DOHH2 (cell line): ENCODE measurements around the gene KIAA0586.

Experiments used
- H3F3A ChIP-seq: fragments of 200-600 bp; sonication (generic), shearing (Covaris generic); 2 replicates; pipeline ENCODE4 v1.6.0; 2016; ENCODE audit warnings: antibody characterized with exemption, mild to moderate bottlenecking; ENCODE audit not compliant: control insufficient read depth, insufficient read depth
- H3K27ac ChIP-seq: fragments of 200-600 bp; sonication (generic); 2 replicates; pipeline ENCODE4 v1.5.1; 2014; ENCODE audit warnings: low read depth, mild to moderate bottlenecking, low read length, moderate library complexity
- H3K27me3 ChIP-seq: fragments of 200-600 bp; sonication (generic); 2 replicates; pipeline ENCODE4 v1.6.1; 2014; ENCODE audit warnings: mild to moderate bottlenecking, low read length, mixed read lengths; ENCODE audit not compliant: control insufficient read depth
- H3K36me3 ChIP-seq: fragments of 200-600 bp; sonication (generic); 2 replicates; pipeline ENCODE4 v1.6.1; 2014; ENCODE audit warnings: mild to moderate bottlenecking, low read length, moderate library complexity, mixed read lengths; ENCODE audit not compliant: control insufficient read depth
- H3K4me1 ChIP-seq: fragments of 200-600 bp; sonication (generic); 2 replicates; pipeline ENCODE4 v1.6.1; 2014; ENCODE audit warnings: mild to moderate bottlenecking, low read length, mixed read lengths; ENCODE audit not compliant: control insufficient read depth
- H3K4me2 ChIP-seq: fragments of 200-600 bp; sonication (generic); 2 replicates; pipeline ENCODE4 v1.6.0; 2014; ENCODE audit warnings: mild to moderate bottlenecking, low read length, moderate library complexity
- H3K4me3 ChIP-seq: fragments of 200-600 bp; sonication (generic); 2 replicates; pipeline ENCODE4 v1.5.1; 2014; ENCODE audit warnings: mild to moderate bottlenecking, low read length, mixed read lengths
- H3K79me2 ChIP-seq: fragments of 200-600 bp; sonication (generic); 2 replicates; pipeline ENCODE4 v1.6.1; 2014; ENCODE audit warnings: mild to moderate bottlenecking, low read length, mixed read lengths; ENCODE audit not compliant: control insufficient read depth
- H3K9me2 ChIP-seq: fragments of 200-600 bp; sonication (generic); replicated peaks from 2 replicates; pipeline ENCODE4 v1.6.1; 2014; ENCODE audit warnings: mild to moderate bottlenecking, low read length, mixed read lengths; ENCODE audit not compliant: control insufficient read depth
- H3K9me3 ChIP-seq: fragments of 200-600 bp; sonication (generic); 2 replicates; pipeline ENCODE4 v1.6.1; 2014; ENCODE audit warnings: antibody characterized with exemption, low read length, mixed read lengths; ENCODE audit not compliant: control insufficient read depth, insufficient read depth
- H4K20me1 ChIP-seq: fragments of 200-600 bp; sonication (generic); 2 replicates; pipeline ENCODE4 v1.6.0; 2014; ENCODE audit warnings: low read depth, mild to moderate bottlenecking, antibody characterized with exemption, low read length, moderate library complexity; ENCODE audit not compliant: control insufficient read depth, insufficient read depth
- CTCF ChIP-seq: fragments of 200-600 bp; sonication (generic); IDR thresholded peaks from one replicate; pipeline ENCODE4 v1.5.1; 2014; ENCODE audit warnings: antibody characterized with exemption, mild to moderate bottlenecking, low read depth, low read length; ENCODE audit not compliant: poor library complexity, severe bottlenecking
- EZH2phosphoT487 ChIP-seq: fragments of 200-600 bp; sonication (generic); IDR thresholded peaks from 2 replicates; pipeline ENCODE4 v1.6.1; 2017; ENCODE audit warnings: borderline replicate concordance, mild to moderate bottlenecking, antibody characterized with exemption, low read length, moderate library complexity, mixed read lengths

The KIAA0586 gene

GRCh38 chr14:58444627-58445026 lies 17.1 kb downstream of the KIAA0586 start:
- no peaks in the 10 kb centered on the region for H3K9me2 ChIP-seq
- H3K27me3 ChIP-seq = no peaks in the 10 kb centered on the region
- no peaks in the 10 kb centered on the region for H4K20me1 ChIP-seq
- no peak overlapping the region for H3K4me2 ChIP-seq
- H3K9me3 ChIP-seq = no peaks in the 10 kb centered on the region
- H3F3A ChIP-seq = no peaks in the 10 kb centered on the region
- no peaks in the 10 kb centered on the region for H3K79me2 ChIP-seq
- TF ChIP-seq CTCF = no peak
- no peak for TF ChIP-seq EZH2phosphoT487
- no peaks in the 10 kb centered on the region for H3K4me1 ChIP-seq
- H3K4me3 ChIP-seq = no peak overlapping the region
- H3K36me3 ChIP-seq = peaks cover 41% of the 10 kb centered on the region
- H3K27ac ChIP-seq = no peak overlapping the region

- Histone ChIP-seq H3F3A (no peaks in the 10 kb centered on the region), H3K36me3 (peaks cover 58% of the 10 kb centered on the region), H4K20me1 (no peaks in the 10 kb centered on the region), H3K27ac (no peak overlapping the region), H3K9me2 (no peaks in the 10 kb centered on the region), H3K4me2 (no peak overlapping the region), H3K79me2 (no peaks in the 10 kb centered on the region), H3K9me3 (no peaks in the 10 kb centered on the region), H3K4me3 (no peak overlapping the region), H3K27me3 (no peaks in the 10 kb centered on the region), H3K4me1 (no peaks in the 10 kb centered on the region)
- no peak for TF ChIP-seq EZH2phosphoT487
Measured at GRCh38 chr14:58455593-58456265, 28.2 kb downstream of the KIAA0586 start.

- Histone ChIP-seq H3F3A (no peaks in the 10 kb centered on the region), H3K4me1 (no peaks in the 10 kb centered on the region), H3K4me2 (no peak overlapping the region), H3K4me3 (no peak overlapping the region), H3K27ac (no peak overlapping the region), H3K9me2 (no peaks in the 10 kb centered on the region), H3K79me2 (no peaks in the 10 kb centered on the region), H3K36me3 (peaks cover 40% of the 10 kb centered on the region), H4K20me1 (no peaks in the 10 kb centered on the region), H3K9me3 (no peaks in the 10 kb centered on the region), H3K27me3 (no peaks in the 10 kb centered on the region)
- TF ChIP-seq CTCF = no peak
- no peak for TF ChIP-seq EZH2phosphoT487
Measured at GRCh38 chr14:58460772-58461171, 33.3 kb downstream of the KIAA0586 start.

GRCh38 chr14:58463147-58463546 lies 35.6 kb downstream of the KIAA0586 start:
- Histone ChIP-seq H3K4me2 (no peak overlapping the region), H3K79me2 (no peaks in the 10 kb centered on the region), H3K4me3 (no peak overlapping the region), H3K36me3 (peaks cover 37% of the 10 kb centered on the region), H3K9me2 (no peaks in the 10 kb centered on the region), H3K4me1 (no peaks in the 10 kb centered on the region), H3K27ac (no peak overlapping the region), H3F3A (no peaks in the 10 kb centered on the region), H3K27me3 (no peaks in the 10 kb centered on the region), H3K9me3 (no peaks in the 10 kb centered on the region), H4K20me1 (no peaks in the 10 kb centered on the region)
- TF ChIP-seq CTCF (no peak), EZH2phosphoT487 (no peak)
